Measurements from ENCODE around the gene BARHL2.

DNA sequence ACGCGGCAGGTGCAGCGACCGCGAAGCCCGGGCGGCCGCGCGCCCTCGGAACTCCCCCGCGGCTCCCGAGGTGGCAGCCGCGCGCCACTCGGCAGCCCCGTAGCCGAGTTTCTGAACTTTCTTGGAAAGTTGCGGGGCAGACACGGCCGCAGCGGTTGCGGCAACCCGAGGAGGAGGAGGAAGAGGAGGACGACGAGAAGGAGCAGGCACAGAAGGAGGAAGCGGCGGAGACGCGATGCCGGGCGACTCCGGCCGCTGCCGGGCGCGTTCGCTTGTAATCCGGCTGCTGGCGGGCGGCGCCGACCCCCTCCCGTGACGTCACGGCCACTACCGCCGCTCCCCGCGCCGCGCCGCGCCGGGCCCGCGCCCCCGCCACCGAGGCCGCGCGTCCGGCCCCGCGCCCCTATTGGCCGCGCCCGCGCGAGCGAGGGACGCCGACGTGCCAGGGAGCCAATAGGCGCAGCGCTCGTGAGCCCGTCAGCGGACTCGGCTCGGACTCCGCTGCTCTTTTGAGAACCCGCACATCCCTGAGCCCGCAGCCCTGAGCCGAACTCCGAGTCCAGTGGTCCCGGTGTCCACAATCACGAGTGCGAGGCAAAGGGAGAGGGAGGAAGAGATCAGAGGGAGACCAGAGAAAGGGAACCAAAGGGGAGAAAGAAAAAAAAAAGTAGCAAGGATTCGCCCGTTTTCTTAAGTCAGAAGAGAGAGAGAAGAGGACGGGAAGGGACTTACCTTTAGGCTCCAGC lies 736 bp upstream of the BARHL2 start:
- no peak for TF ChIP-seq EZH2phosphoT487 (IDR thresholded peaks at IDR 0.05; ENCODE audit: low read depth)
- TF ChIP-seq, protein P1, sequence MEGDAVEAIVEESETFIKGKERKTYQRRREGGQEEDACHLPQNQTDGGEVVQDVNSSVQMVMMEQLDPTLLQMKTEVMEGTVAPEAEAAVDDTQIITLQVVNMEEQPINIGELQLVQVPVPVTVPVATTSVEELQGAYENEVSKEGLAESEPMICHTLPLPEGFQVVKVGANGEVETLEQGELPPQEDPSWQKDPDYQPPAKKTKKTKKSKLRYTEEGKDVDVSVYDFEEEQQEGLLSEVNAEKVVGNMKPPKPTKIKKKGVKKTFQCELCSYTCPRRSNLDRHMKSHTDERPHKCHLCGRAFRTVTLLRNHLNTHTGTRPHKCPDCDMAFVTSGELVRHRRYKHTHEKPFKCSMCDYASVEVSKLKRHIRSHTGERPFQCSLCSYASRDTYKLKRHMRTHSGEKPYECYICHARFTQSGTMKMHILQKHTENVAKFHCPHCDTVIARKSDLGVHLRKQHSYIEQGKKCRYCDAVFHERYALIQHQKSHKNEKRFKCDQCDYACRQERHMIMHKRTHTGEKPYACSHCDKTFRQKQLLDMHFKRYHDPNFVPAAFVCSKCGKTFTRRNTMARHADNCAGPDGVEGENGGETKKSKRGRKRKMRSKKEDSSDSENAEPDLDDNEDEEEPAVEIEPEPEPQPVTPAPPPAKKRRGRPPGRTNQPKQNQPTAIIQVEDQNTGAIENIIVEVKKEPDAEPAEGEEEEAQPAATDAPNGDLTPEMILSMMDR (IDR thresholded peaks at IDR 0.05; ENCODE audit: low read depth, low read length) = no peak

Data from OCI-LY3 (cell line).